GM12878 (cell line): Measurements from ENCODE around the gene TIMM9. TPM values are rescaled to one million over a fixed set of nuclear protein-coding genes. Genes with fewer than 3 reads are reported as not detected.

Experiments
- ATAC-seq: fragments of 200-7000 bp; cut with Tn5 transposase; 3 replicates; pipeline ENCODE4 v1.9.1; 2020; ENCODE audit warnings: mild to moderate bottlenecking, moderate library complexity
- BruUV-seq: library from RNA; stranded (reverse); fragments of 400-500 nt; replicated peaks from 2 replicates; lab custom pipeline; 2021; lab: Mats Ljungman, UMichigan
- CTCF ChIA-PET: fragments of 300-600 bp; sonication (Branson Sonifier 250); formaldehyde crosslinking; extraction: SDS; loops from one replicate; lab custom pipeline; 2021; ENCODE audit warnings: inconsistent platforms; lab: Yijun Ruan, JAX
- POLR2A ChIA-PET: fragments of 350-600 bp; formaldehyde crosslinking; extraction: SDS; loops from one replicate; lab custom pipeline; 2021; ENCODE audit warnings: inconsistent platforms; lab: Charles Lee
- RAD21 ChIA-PET: fragments of 300-600 bp; sonication (Branson Sonifier 250); formaldehyde crosslinking; loops from one replicate; lab custom pipeline; 2023; ENCODE audit warnings: antibody characterized with exemption; ENCODE audit not compliant: unreplicated experiment; lab: Charles Lee
- SMC1A ChIA-PET: fragments of 300-600 bp; sonication (Branson Sonifier 250); formaldehyde crosslinking; loops from one replicate; lab custom pipeline; 2023; ENCODE audit not compliant: unreplicated experiment, uncharacterized antibody; lab: Charles Lee
- DNase-seq: peaks from one replicate; pipeline ENCODE4 v3.0.0-alpha.2; 2011; ENCODE audit warnings: low read depth, low spot score
- FAIRE-seq: peaks from 3 replicates; lab custom pipeline; 2011; peaks lifted over from hg19 to GRCh38; lab: Jason Lieb, UNC
- H2AFZ ChIP-seq: 2 replicates; pipeline ENCODE4 v1.6.0; 2011; ENCODE audit warnings: low read depth, low read length, control low read depth; ENCODE audit not compliant: control insufficient read depth
- H3K27ac ChIP-seq: 2 replicates; pipeline ENCODE4 v1.5.1; 2011; ENCODE audit warnings: control low read depth; ENCODE audit not compliant: control insufficient read depth, insufficient read depth
- H3K27me3 ChIP-seq, 2 experiments: replicated peaks in 1 of 2; 2 replicates each; pipeline versions ENCODE4 v1.6.0 to v1.6.1; 2011; ENCODE audit warnings: low read length in 1 of 2; ENCODE audit not compliant: control insufficient read depth in 2 of 2, insufficient read depth in 2 of 2
- H3K36me3 ChIP-seq, 2 experiments: 2 replicates each; pipeline ENCODE4 v1.5.1; 2011; ENCODE audit warnings: low read length in 1 of 2; ENCODE audit not compliant: control insufficient read depth in 2 of 2, insufficient read depth in 2 of 2
- H3K4me1 ChIP-seq: 2 replicates; pipeline ENCODE4 v1.6.1; 2011; ENCODE audit warnings: mild to moderate bottlenecking, low read length, moderate library complexity, mixed read lengths; ENCODE audit not compliant: control insufficient read depth, insufficient read depth
- H3K4me2 ChIP-seq: 2 replicates; pipeline ENCODE4 v1.6.0; 2011; ENCODE audit warnings: control low read depth; ENCODE audit not compliant: control insufficient read depth, insufficient read depth
- H3K4me3 ChIP-seq: fragments of 200-600 bp; sonication (generic); 2 replicates; pipeline ENCODE4 v1.5.1; 2016
- H3K79me2 ChIP-seq: 2 replicates; pipeline ENCODE4 v1.6.0; 2011; ENCODE audit warnings: low read length; ENCODE audit not compliant: control insufficient read depth, insufficient read depth
- H3K9ac ChIP-seq: 2 replicates; pipeline ENCODE4 v1.8.0; 2011; ENCODE audit warnings: low read length, control low read depth, mixed read lengths; ENCODE audit not compliant: control insufficient read depth, insufficient read depth
- H3K9me3 ChIP-seq: replicated peaks from 3 replicates; pipeline ENCODE4 v1.5.1; 2011; ENCODE audit warnings: mild to moderate bottlenecking, low read length; ENCODE audit not compliant: control insufficient read depth, insufficient read depth
- H4K20me1 ChIP-seq: 2 replicates; pipeline ENCODE4 v1.6.0; 2011; ENCODE audit not compliant: control insufficient read depth, insufficient read depth
- CBFB ChIP-seq: IDR thresholded peaks from 2 replicates; pipeline ENCODE4 v1.6.1; 2016; ENCODE audit warnings: antibody characterized with exemption, low read depth
- FOXK2 ChIP-seq: fragments of 450-650 bp; IDR thresholded peaks from 2 replicates; pipeline ENCODE4 v1.6.1; 2017; ENCODE audit warnings: mild to moderate bottlenecking, moderate library complexity
- KAT2A ChIP-seq: conservative IDR thresholded peaks from 2 replicates; pipeline ENCODE4 v1.6.1; 2011; ENCODE audit warnings: low read depth, low read length; ENCODE audit not compliant: control insufficient read depth
- MEF2B ChIP-seq: fragments of 450-650 bp; IDR thresholded peaks from 2 replicates; pipeline ENCODE4 v1.6.1; 2018; ENCODE audit warnings: mild to moderate bottlenecking, moderate library complexity; ENCODE audit not compliant: partially characterized antibody, poor library complexity, severe bottlenecking
- NFYB ChIP-seq: IDR thresholded peaks from 2 replicates; pipeline ENCODE4 v1.6.1; 2011; ENCODE audit warnings: low read depth, mild to moderate bottlenecking, low read length, improper control_type of control experiment, moderate library complexity; ENCODE audit not compliant: insufficient read depth
- SMC3 ChIP-seq: IDR thresholded peaks from 2 replicates; pipeline ENCODE4 v1.6.1; 2011; ENCODE audit warnings: low read length, improper control_type of control experiment, borderline replicate concordance
- STAT3 ChIP-seq: IDR thresholded peaks from 2 replicates; pipeline ENCODE4 v1.6.1; 2011; ENCODE audit warnings: low read depth, low read length, improper control_type of control experiment
- ZZZ3 ChIP-seq: IDR thresholded peaks from 2 replicates; pipeline ENCODE4 v1.6.1; 2011; ENCODE audit warnings: low read depth; ENCODE audit not compliant: control insufficient read depth, insufficient read length
- WGBS: methylation state at CpG from one replicate; pipeline ENCODE4 v1.1.6; 2016; ENCODE audit warnings: low lambda C conversion rate; ENCODE audit not compliant: insufficient replicate concordance, insufficient coverage; ENCODE audit errors: missing lambda C conversion rate; 5-methylcytosine and 5-hydroxymethylcytosine counted together
- in situ Hi-C: fragments of 300-500 bp; cut with MboI; formaldehyde crosslinking; loops from 9 replicates; pipeline ENCODE4 v1.14.3; 2018; ENCODE audit warnings: mixed read lengths
- intact Hi-C: fragments of 100-400 bp; cut with micrococcal nuclease; formaldehyde crosslinking; loops from one replicate; pipeline ENCODE4 v1.14.2; 2022; ENCODE audit not compliant: unreplicated experiment
- polyA plus RNA-seq, 11 experiments: library from polyadenylated mRNA; depleted of rRNA in 4 of 11; unstranded in 6 of 11; stranded (reverse) in 5 of 11; fragments of >200 nt; fragmentation: Nextera tagmentation in 4 of 11; fragmentation: Illumina TruSeq in 1 of 11; extraction: Ambion mirVana in 4 of 11; extraction: Trizol in 1 of 11; gene quantifications; 1 replicate in 1 of 11; 2 replicates in 10 of 11; pipeline versions ENCODE4 v1.2.1 to v1.2.3, GENCODE V29; 2011 to 2016; ENCODE audit warnings: inconsistent platforms in 2 of 11, missing spikeins in 2 of 11, low read depth in 1 of 11
- total RNA-seq, 4 experiments: library from RNA; depleted of rRNA in 3 of 4; stranded (reverse); fragments of >200 nt in 3 of 4; fragmentation: Illumina TruSeq in 1 of 4; extraction: Trizol in 1 of 4; gene quantifications; 2 replicates each; pipeline versions ENCODE4 v1.2.1 to v1.2.3, GENCODE V29; 2013 to 2021
- TF ChIP-seq, protein P1 (sequence below): fragments of 450-650 bp; IDR thresholded peaks from 2 replicates; pipeline ENCODE4 v1.6.1; 2017; ENCODE audit warnings: low read depth, mild to moderate bottlenecking, moderate library complexity
- TF ChIP-seq, protein P2 (sequence below), 3 experiments: IDR thresholded peaks in 2 of 3; conservative IDR thresholded peaks in 1 of 3; 2 replicates each; pipeline ENCODE4 v1.5.1; 2011; ENCODE audit warnings: low read depth in 3 of 3, low read length in 3 of 3, mild to moderate bottlenecking in 3 of 3, control low read depth in 2 of 3, moderate library complexity in 2 of 3, inconsistent platforms in 1 of 3, mixed read lengths in 1 of 3; ENCODE audit not compliant: control insufficient read depth in 2 of 3, insufficient read depth in 1 of 3; ENCODE audit errors: extremely low read depth in 1 of 3
- TF ChIP-seq, protein P3 (sequence below): IDR thresholded peaks from 2 replicates; pipeline ENCODE4 v1.6.1; 2012; ENCODE audit warnings: low read depth, low read length, improper control_type of control experiment
- TF ChIP-seq, protein P4 (sequence below): IDR thresholded peaks from 2 replicates; pipeline ENCODE4 v1.6.1; 2012; ENCODE audit warnings: improper control_type of control experiment, low read depth, low read length; ENCODE audit not compliant: insufficient replicate concordance

TIMM9 gene
- total and polyA plus RNA-seq, 10 of the 15 experiments (the other 5 are each of a cell fraction or from before 2014, with no cell fraction given), result 36.6 to 116 (median 62.0) TPM

DNA sequence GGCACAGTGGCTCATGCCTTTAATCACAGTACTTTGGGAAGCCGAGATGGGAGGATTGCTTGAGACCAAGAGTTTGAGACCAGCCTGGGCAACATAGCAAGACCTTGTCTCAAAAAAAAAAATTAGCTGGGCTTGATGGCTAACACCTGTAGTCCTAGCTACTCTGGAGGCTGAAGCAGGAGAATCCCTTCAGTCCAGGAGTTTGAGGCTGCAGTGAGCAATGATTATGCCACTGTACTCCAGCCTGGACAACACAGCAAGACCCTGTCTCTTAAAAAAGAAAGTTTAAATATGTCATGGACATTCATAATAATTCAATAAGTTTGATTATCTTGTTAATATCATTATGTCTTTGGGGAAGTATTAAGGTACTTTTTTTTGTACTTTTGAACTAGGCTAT, 39.1 kb upstream of the TIMM9 start:
- RAD21 ChIA-PET, result no interaction called here
- TF ChIP-seq FOXK2 (no peak), STAT3 (no peak), KAT2A (no peak), SMC3 (no peak), MEF2B (no peak), NFYB (no peak), CBFB (no peak), ZZZ3 (no peak)
- TF ChIP-seq, protein P1, sequence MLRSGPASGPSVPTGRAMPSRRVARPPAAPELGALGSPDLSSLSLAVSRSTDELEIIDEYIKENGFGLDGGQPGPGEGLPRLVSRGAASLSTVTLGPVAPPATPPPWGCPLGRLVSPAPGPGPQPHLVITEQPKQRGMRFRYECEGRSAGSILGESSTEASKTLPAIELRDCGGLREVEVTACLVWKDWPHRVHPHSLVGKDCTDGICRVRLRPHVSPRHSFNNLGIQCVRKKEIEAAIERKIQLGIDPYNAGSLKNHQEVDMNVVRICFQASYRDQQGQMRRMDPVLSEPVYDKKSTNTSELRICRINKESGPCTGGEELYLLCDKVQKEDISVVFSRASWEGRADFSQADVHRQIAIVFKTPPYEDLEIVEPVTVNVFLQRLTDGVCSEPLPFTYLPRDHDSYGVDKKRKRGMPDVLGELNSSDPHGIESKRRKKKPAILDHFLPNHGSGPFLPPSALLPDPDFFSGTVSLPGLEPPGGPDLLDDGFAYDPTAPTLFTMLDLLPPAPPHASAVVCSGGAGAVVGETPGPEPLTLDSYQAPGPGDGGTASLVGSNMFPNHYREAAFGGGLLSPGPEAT, result no peak
- TF ChIP-seq, protein P2, sequence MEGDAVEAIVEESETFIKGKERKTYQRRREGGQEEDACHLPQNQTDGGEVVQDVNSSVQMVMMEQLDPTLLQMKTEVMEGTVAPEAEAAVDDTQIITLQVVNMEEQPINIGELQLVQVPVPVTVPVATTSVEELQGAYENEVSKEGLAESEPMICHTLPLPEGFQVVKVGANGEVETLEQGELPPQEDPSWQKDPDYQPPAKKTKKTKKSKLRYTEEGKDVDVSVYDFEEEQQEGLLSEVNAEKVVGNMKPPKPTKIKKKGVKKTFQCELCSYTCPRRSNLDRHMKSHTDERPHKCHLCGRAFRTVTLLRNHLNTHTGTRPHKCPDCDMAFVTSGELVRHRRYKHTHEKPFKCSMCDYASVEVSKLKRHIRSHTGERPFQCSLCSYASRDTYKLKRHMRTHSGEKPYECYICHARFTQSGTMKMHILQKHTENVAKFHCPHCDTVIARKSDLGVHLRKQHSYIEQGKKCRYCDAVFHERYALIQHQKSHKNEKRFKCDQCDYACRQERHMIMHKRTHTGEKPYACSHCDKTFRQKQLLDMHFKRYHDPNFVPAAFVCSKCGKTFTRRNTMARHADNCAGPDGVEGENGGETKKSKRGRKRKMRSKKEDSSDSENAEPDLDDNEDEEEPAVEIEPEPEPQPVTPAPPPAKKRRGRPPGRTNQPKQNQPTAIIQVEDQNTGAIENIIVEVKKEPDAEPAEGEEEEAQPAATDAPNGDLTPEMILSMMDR (IDR thresholded peaks at IDR 0.05 in 2 of 3, conservative IDR thresholded peaks at IDR 0.05 in 1 of 3; ENCODE audit: control insufficient read depth in 2 of 3, extremely low read depth in 1 of 3, insufficient read depth in 1 of 3, low read depth in 3 of 3, low read length in 3 of 3), result no peak
- TF ChIP-seq, protein P3, sequence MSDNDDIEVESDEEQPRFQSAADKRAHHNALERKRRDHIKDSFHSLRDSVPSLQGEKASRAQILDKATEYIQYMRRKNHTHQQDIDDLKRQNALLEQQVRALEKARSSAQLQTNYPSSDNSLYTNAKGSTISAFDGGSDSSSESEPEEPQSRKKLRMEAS, result no peak
- TF ChIP-seq, protein P4, sequence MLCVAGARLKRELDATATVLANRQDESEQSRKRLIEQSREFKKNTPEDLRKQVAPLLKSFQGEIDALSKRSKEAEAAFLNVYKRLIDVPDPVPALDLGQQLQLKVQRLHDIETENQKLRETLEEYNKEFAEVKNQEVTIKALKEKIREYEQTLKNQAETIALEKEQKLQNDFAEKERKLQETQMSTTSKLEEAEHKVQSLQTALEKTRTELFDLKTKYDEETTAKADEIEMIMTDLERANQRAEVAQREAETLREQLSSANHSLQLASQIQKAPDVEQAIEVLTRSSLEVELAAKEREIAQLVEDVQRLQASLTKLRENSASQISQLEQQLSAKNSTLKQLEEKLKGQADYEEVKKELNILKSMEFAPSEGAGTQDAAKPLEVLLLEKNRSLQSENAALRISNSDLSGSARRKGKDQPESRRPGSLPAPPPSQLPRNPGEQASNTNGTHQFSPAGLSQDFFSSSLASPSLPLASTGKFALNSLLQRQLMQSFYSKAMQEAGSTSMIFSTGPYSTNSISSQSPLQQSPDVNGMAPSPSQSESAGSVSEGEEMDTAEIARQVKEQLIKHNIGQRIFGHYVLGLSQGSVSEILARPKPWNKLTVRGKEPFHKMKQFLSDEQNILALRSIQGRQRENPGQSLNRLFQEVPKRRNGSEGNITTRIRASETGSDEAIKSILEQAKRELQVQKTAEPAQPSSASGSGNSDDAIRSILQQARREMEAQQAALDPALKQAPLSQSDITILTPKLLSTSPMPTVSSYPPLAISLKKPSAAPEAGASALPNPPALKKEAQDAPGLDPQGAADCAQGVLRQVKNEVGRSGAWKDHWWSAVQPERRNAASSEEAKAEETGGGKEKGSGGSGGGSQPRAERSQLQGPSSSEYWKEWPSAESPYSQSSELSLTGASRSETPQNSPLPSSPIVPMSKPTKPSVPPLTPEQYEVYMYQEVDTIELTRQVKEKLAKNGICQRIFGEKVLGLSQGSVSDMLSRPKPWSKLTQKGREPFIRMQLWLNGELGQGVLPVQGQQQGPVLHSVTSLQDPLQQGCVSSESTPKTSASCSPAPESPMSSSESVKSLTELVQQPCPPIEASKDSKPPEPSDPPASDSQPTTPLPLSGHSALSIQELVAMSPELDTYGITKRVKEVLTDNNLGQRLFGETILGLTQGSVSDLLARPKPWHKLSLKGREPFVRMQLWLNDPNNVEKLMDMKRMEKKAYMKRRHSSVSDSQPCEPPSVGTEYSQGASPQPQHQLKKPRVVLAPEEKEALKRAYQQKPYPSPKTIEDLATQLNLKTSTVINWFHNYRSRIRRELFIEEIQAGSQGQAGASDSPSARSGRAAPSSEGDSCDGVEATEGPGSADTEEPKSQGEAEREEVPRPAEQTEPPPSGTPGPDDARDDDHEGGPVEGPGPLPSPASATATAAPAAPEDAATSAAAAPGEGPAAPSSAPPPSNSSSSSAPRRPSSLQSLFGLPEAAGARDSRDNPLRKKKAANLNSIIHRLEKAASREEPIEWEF, result no peak

More for the DNA sequence above, 39.1 kb upstream of the TIMM9 start:
- DNase-seq (no peak), FAIRE-seq (no peak), ATAC-seq (no peak)
- Histone ChIP-seq H3K9ac (no peak overlapping the region), H3K36me3 (peaks cover 0 to 13% of the 10 kb centered on the region in 2 experiments; a peak in 3 of 4 replicates), H2AFZ (no peak overlapping the region), H4K20me1 (no peaks in the 10 kb centered on the region), H3K79me2 (no peaks in the 10 kb centered on the region), H3K4me2 (no peak overlapping the region), H3K4me3 (no peak overlapping the region), H3K9me3 (no peaks in the 10 kb centered on the region), H3K27ac (no peak overlapping the region), H3K27me3 (no peaks in the 10 kb centered on the region), H3K4me1 (no peaks in the 10 kb centered on the region)
- intact Hi-C loops, result no loop called here
- no TSS peak for BruUV-seq
- WGBS, result 95% methylated on average over 1 of the region's 1 CpG
- CTCF ChIA-PET, result interaction anchor here (1.2 to 1.8 kb wide), 2 partner anchors 19 to 589 kb away, joined by 3 to 5 read pairs; no protein-coding TSS in a partner anchor
- POLR2A ChIA-PET, result interaction anchor here (0.6 kb wide), 1 partner anchor 109 kb away, joined by 3 read pairs; no protein-coding TSS in a partner anchor
- in situ Hi-C loops, result no loop called here
- SMC1A ChIA-PET, result interaction anchor here (0.9 to 1.7 kb wide), 2 partner anchors 10 to 35 kb away, joined by 3 to 5 read pairs; no protein-coding TSS in a partner anchor
